GM18873 (cell line): ENCODE measurements around the gene SLFN11.
A peak's percentile ranks its signal among the peaks of the same experiment; 100 is the strongest.
"Not testable (repeated sequence)": the region's sequence is repeated elsewhere in the genome, so short reads cannot be mapped to it uniquely, and the experiment has no call there.

ENCODE experiments used
- ATAC-seq: cut with Tn5 transposase; IDR thresholded peaks from one replicate; pipeline ENCODE4 v1.9.1; 2021; ENCODE audit warnings: mild to moderate bottlenecking, moderate library complexity, moderate number of reproducible peaks; ENCODE audit not compliant: unreplicated experiment, low FRiP score

The SLFN11 gene

GRCh38 chr17:35373534-35373983 lies at the start of gene SLFN11:
SLFN11 (minus strand) TSS chr17:35373621; CDS start chr17:35363807, 9,814 bp downstream.
- ATAC-seq = no peak

- not testable (repeated sequence) for ATAC-seq
These were observed 47.6 kb upstream of the SLFN11 start for GRCh38 chr17:35421069-35421468.

GRCh38 chr17:35416659-35417058 lies 43.2 kb upstream of the SLFN11 start:
- ATAC-seq = no peak

GRCh38 chr17:35414707-35415106 lies 41.3 kb upstream of the SLFN11 start:
- ATAC-seq = not testable (repeated sequence)

GRCh38 chr17:35414247-35414646 lies 40.8 kb upstream of the SLFN11 start:
- no peak for ATAC-seq

- ATAC-seq = no peak
These were observed 34.1 kb upstream of the SLFN11 start for GRCh38 chr17:35407531-35407930.

GRCh38 chr17:35406568-35406967 lies 33.1 kb upstream of the SLFN11 start:
- ATAC-seq = no peak

- ATAC-seq = no peak
These were observed 30.9 kb upstream of the SLFN11 start for GRCh38 chr17:35404360-35404759.

GRCh38 chr17:35393783-35394182 lies 20.4 kb upstream of the SLFN11 start:
- not testable (repeated sequence) for ATAC-seq

- ATAC-seq = no peak
These were observed 17.2 kb upstream of the SLFN11 start for GRCh38 chr17:35390663-35391062.

GRCh38 chr17:35390156-35390555 lies 16.7 kb upstream of the SLFN11 start:
- ATAC-seq = no peak

- no peak for ATAC-seq
These were observed 14.1 kb upstream of the SLFN11 start for GRCh38 chr17:35387496-35387895.

GRCh38 chr17:35377706-35378105 lies 4.3 kb upstream of the SLFN11 start:
- no peak for ATAC-seq

GRCh38 chr17:35377068-35377467 lies 3.6 kb upstream of the SLFN11 start:
- no peak for ATAC-seq

GRCh38 chr17:35376245-35376644 lies 2.8 kb upstream of the SLFN11 start:
- no peak for ATAC-seq

- ATAC-seq = no peak
These were observed 1.4 kb upstream of the SLFN11 start for GRCh38 chr17:35374766-35375344.

- no peak for ATAC-seq
These were observed 754 bp upstream of the SLFN11 start for GRCh38 chr17:35373984-35374765.

GRCh38 chr17:35372846-35373533 lies 431 bp downstream of the SLFN11 start:
- no peak for ATAC-seq

GRCh38 chr17:35371934-35372333 lies 1.5 kb downstream of the SLFN11 start:
- no peak for ATAC-seq

- peak; percentile 87 for ATAC-seq
These were observed 5.2 kb downstream of the SLFN11 start for GRCh38 chr17:35368081-35368830.

- ATAC-seq = no peak
These were observed 12.4 kb downstream of the SLFN11 start for GRCh38 chr17:35361027-35361426.
